ENCODE results near the gene ELFN2.

DNA sequence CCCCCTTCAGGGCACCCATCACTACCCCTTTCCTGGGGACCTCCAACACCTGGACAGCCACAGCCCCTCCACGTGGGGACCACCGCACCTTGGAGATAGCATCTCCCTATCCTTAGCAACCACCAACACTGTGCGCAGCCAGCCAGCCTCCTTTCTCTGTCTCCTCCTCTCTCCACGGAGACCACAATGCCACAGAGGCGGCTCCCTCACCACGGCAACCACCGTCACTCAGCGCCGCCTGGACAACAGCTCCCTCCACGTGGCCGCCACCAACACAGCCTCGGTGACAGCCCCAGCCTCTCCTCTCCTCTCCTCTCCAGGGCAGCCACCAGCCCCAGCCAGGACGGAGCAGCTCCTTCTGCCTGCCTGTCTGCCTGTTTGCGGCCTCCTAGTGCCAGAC lies 10.5 kb downstream of the ELFN2 start:
- TF ChIP-seq, protein P1, sequence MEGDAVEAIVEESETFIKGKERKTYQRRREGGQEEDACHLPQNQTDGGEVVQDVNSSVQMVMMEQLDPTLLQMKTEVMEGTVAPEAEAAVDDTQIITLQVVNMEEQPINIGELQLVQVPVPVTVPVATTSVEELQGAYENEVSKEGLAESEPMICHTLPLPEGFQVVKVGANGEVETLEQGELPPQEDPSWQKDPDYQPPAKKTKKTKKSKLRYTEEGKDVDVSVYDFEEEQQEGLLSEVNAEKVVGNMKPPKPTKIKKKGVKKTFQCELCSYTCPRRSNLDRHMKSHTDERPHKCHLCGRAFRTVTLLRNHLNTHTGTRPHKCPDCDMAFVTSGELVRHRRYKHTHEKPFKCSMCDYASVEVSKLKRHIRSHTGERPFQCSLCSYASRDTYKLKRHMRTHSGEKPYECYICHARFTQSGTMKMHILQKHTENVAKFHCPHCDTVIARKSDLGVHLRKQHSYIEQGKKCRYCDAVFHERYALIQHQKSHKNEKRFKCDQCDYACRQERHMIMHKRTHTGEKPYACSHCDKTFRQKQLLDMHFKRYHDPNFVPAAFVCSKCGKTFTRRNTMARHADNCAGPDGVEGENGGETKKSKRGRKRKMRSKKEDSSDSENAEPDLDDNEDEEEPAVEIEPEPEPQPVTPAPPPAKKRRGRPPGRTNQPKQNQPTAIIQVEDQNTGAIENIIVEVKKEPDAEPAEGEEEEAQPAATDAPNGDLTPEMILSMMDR (IDR thresholded peaks at IDR 0.05): no peak
- TF ChIP-seq POLR2A (IDR thresholded peaks at IDR 0.05): no peak
